GM12878 (cell line): Measurements from ENCODE around the gene PHETA2. TPM values are rescaled to one million over a fixed set of nuclear protein-coding genes. Genes with fewer than 3 reads are reported as not detected.

Source experiments
- ATAC-seq: fragments of 200-7000 bp; cut with Tn5 transposase; 3 replicates; pipeline ENCODE4 v1.9.1; 2020; ENCODE audit warnings: mild to moderate bottlenecking, moderate library complexity
- BruUV-seq: library from RNA; stranded (reverse); fragments of 400-500 nt; replicated peaks from 2 replicates; lab custom pipeline; 2021; lab: Mats Ljungman, UMichigan
- CTCF ChIA-PET: fragments of 300-600 bp; sonication (Branson Sonifier 250); formaldehyde crosslinking; extraction: SDS; loops from one replicate; lab custom pipeline; 2021; ENCODE audit warnings: inconsistent platforms; lab: Yijun Ruan, JAX
- POLR2A ChIA-PET: fragments of 350-600 bp; formaldehyde crosslinking; extraction: SDS; loops from one replicate; lab custom pipeline; 2021; ENCODE audit warnings: inconsistent platforms; lab: Charles Lee
- RAD21 ChIA-PET: fragments of 300-600 bp; sonication (Branson Sonifier 250); formaldehyde crosslinking; loops from one replicate; lab custom pipeline; 2023; ENCODE audit warnings: antibody characterized with exemption; ENCODE audit not compliant: unreplicated experiment; lab: Charles Lee
- SMC1A ChIA-PET: fragments of 300-600 bp; sonication (Branson Sonifier 250); formaldehyde crosslinking; loops from one replicate; lab custom pipeline; 2023; ENCODE audit not compliant: unreplicated experiment, uncharacterized antibody; lab: Charles Lee
- DNase-seq: peaks from one replicate; pipeline ENCODE4 v3.0.0-alpha.2; 2011; ENCODE audit warnings: low read depth, low spot score
- FAIRE-seq: peaks from 3 replicates; lab custom pipeline; 2011; peaks lifted over from hg19 to GRCh38; lab: Jason Lieb, UNC
- H2AFZ ChIP-seq: 2 replicates; pipeline ENCODE4 v1.6.0; 2011; ENCODE audit warnings: low read depth, low read length, control low read depth; ENCODE audit not compliant: control insufficient read depth
- H3K27ac ChIP-seq: 2 replicates; pipeline ENCODE4 v1.5.1; 2011; ENCODE audit warnings: control low read depth; ENCODE audit not compliant: control insufficient read depth, insufficient read depth
- H3K27me3 ChIP-seq, 2 experiments: replicated peaks in 1 of 2; 2 replicates each; pipeline versions ENCODE4 v1.6.0 to v1.6.1; 2011; ENCODE audit warnings: low read length in 1 of 2; ENCODE audit not compliant: control insufficient read depth in 2 of 2, insufficient read depth in 2 of 2
- H3K36me3 ChIP-seq, 2 experiments: 2 replicates each; pipeline ENCODE4 v1.5.1; 2011; ENCODE audit warnings: low read length in 1 of 2; ENCODE audit not compliant: control insufficient read depth in 2 of 2, insufficient read depth in 2 of 2
- H3K4me1 ChIP-seq: 2 replicates; pipeline ENCODE4 v1.6.1; 2011; ENCODE audit warnings: mild to moderate bottlenecking, low read length, moderate library complexity, mixed read lengths; ENCODE audit not compliant: control insufficient read depth, insufficient read depth
- H3K4me2 ChIP-seq: 2 replicates; pipeline ENCODE4 v1.6.0; 2011; ENCODE audit warnings: control low read depth; ENCODE audit not compliant: control insufficient read depth, insufficient read depth
- H3K4me3 ChIP-seq: fragments of 200-600 bp; sonication (generic); 2 replicates; pipeline ENCODE4 v1.5.1; 2016
- H3K79me2 ChIP-seq: 2 replicates; pipeline ENCODE4 v1.6.0; 2011; ENCODE audit warnings: low read length; ENCODE audit not compliant: control insufficient read depth, insufficient read depth
- H3K9ac ChIP-seq: 2 replicates; pipeline ENCODE4 v1.8.0; 2011; ENCODE audit warnings: low read length, control low read depth, mixed read lengths; ENCODE audit not compliant: control insufficient read depth, insufficient read depth
- H3K9me3 ChIP-seq: replicated peaks from 3 replicates; pipeline ENCODE4 v1.5.1; 2011; ENCODE audit warnings: mild to moderate bottlenecking, low read length; ENCODE audit not compliant: control insufficient read depth, insufficient read depth
- H4K20me1 ChIP-seq: 2 replicates; pipeline ENCODE4 v1.6.0; 2011; ENCODE audit not compliant: control insufficient read depth, insufficient read depth
- CHD2 ChIP-seq: IDR thresholded peaks from 2 replicates; pipeline ENCODE4 v1.6.1; 2011; ENCODE audit warnings: low read depth, low read length, improper control_type of control experiment, borderline replicate concordance
- CUX1 ChIP-seq: IDR thresholded peaks from 2 replicates; pipeline ENCODE4 v1.6.1; 2012; ENCODE audit warnings: improper control_type of control experiment, low read depth, low read length; ENCODE audit not compliant: insufficient replicate concordance
- HDGF ChIP-seq: fragments of 450-650 bp; IDR thresholded peaks from 2 replicates; pipeline ENCODE4 v1.6.1; 2016; ENCODE audit warnings: antibody characterized with exemption
- KLF5 ChIP-seq: fragments of 450-650 bp; IDR thresholded peaks from 2 replicates; pipeline ENCODE4 v1.6.1; 2014; ENCODE audit warnings: mild to moderate bottlenecking; ENCODE audit not compliant: partially characterized antibody
- MEF2B ChIP-seq: fragments of 450-650 bp; IDR thresholded peaks from 2 replicates; pipeline ENCODE4 v1.6.1; 2018; ENCODE audit warnings: mild to moderate bottlenecking, moderate library complexity; ENCODE audit not compliant: partially characterized antibody, poor library complexity, severe bottlenecking
- SIN3A ChIP-seq: IDR thresholded peaks from 2 replicates; pipeline ENCODE4 v1.6.1; 2012; ENCODE audit warnings: low read depth, low read length, improper control_type of control experiment
- SMC3 ChIP-seq: IDR thresholded peaks from 2 replicates; pipeline ENCODE4 v1.6.1; 2011; ENCODE audit warnings: low read length, improper control_type of control experiment, borderline replicate concordance
- STAT1 ChIP-seq: fragments of 450-650 bp; conservative IDR thresholded peaks from 2 replicates; pipeline ENCODE4 v1.6.1; 2014; ENCODE audit warnings: antibody characterized with exemption, mild to moderate bottlenecking
- ZBTB33 ChIP-seq: fragments of 450-650 bp; IDR thresholded peaks from 2 replicates; pipeline ENCODE4 v1.6.1; 2017; ENCODE audit warnings: mild to moderate bottlenecking
- ZNF687 ChIP-seq: fragments of 450-650 bp; IDR thresholded peaks from 2 replicates; pipeline ENCODE4 v1.6.1; 2017; ENCODE audit warnings: mild to moderate bottlenecking, moderate library complexity
- WGBS: methylation state at CpG from one replicate; pipeline ENCODE4 v1.1.6; 2016; ENCODE audit warnings: low lambda C conversion rate; ENCODE audit not compliant: insufficient replicate concordance, insufficient coverage; ENCODE audit errors: missing lambda C conversion rate; 5-methylcytosine and 5-hydroxymethylcytosine counted together
- in situ Hi-C: fragments of 300-500 bp; cut with MboI; formaldehyde crosslinking; loops from 9 replicates; pipeline ENCODE4 v1.14.3; 2018; ENCODE audit warnings: mixed read lengths
- intact Hi-C: fragments of 100-400 bp; cut with micrococcal nuclease; formaldehyde crosslinking; loops from one replicate; pipeline ENCODE4 v1.14.2; 2022; ENCODE audit not compliant: unreplicated experiment
- polyA plus RNA-seq, 11 experiments: library from polyadenylated mRNA; depleted of rRNA in 4 of 11; unstranded in 6 of 11; stranded (reverse) in 5 of 11; fragments of >200 nt; fragmentation: Nextera tagmentation in 4 of 11; fragmentation: Illumina TruSeq in 1 of 11; extraction: Ambion mirVana in 4 of 11; extraction: Trizol in 1 of 11; gene quantifications; 1 replicate in 1 of 11; 2 replicates in 10 of 11; pipeline versions ENCODE4 v1.2.1 to v1.2.3, GENCODE V29; 2011 to 2016; ENCODE audit warnings: inconsistent platforms in 2 of 11, missing spikeins in 2 of 11, low read depth in 1 of 11
- total RNA-seq, 4 experiments: library from RNA; depleted of rRNA in 3 of 4; stranded (reverse); fragments of >200 nt in 3 of 4; fragmentation: Illumina TruSeq in 1 of 4; extraction: Trizol in 1 of 4; gene quantifications; 2 replicates each; pipeline versions ENCODE4 v1.2.1 to v1.2.3, GENCODE V29; 2013 to 2021

PHETA2 gene
- total and polyA plus RNA-seq, 10 of the 15 experiments (the other 5 are each of a cell fraction or from before 2014, with no cell fraction given) = 0.03 to 3.2 (median 1.7) TPM

- no peak for FAIRE-seq
- no peak for TF ChIP-seq CHD2
- no peak for TF ChIP-seq ZBTB33
- TF ChIP-seq CUX1 = no peak
- no peak for TF ChIP-seq KLF5
- no peak for TF ChIP-seq ZNF687
- TF ChIP-seq MEF2B = no peak
- TF ChIP-seq SIN3A = no peak
- no peak for TF ChIP-seq SMC3
- TF ChIP-seq HDGF = no peak
- TF ChIP-seq STAT1 = no peak
These were observed 17.1 kb upstream of the PHETA2 start for GRCh38 chr22:42056757-42057511.

More at GRCh38 chr22:42056757-42057511, 17.1 kb upstream of the PHETA2 start:
- POLR2A ChIA-PET = interaction anchor here (0.6 kb wide), 1 partner anchor 413 kb away, joined by 3 read pairs; no protein-coding TSS in a partner anchor
- no peak overlapping the region for H3K27ac ChIP-seq
- WGBS = 100% methylated on average over 1 of the region's 1 CpG
- peaks cover 6 to 19% of the 10 kb centered on the region in 2 experiments for H3K36me3 ChIP-seq
- peaks cover 11% of the 10 kb centered on the region; the same call in 2 of the 3 replicates for H3K9me3 ChIP-seq
- H3K4me3 ChIP-seq = no peak overlapping the region
- DNase-seq = no peak
- BruUV-seq = no TSS peak
- no peaks in the 10 kb centered on the region for H3K79me2 ChIP-seq
- intact Hi-C loops (no loop called here), in situ Hi-C loops (no loop called here)
- CTCF ChIA-PET = interaction anchor here (1.0 kb wide), 1 partner anchor 35 kb away, joined by 3 read pairs; no protein-coding TSS in a partner anchor
- H3K27me3 ChIP-seq = no peaks in the 10 kb centered on the region
- H3K4me2 ChIP-seq = no peak overlapping the region
- no peak overlapping the region for H3K9ac ChIP-seq
- H3K4me1 ChIP-seq = peaks cover 13% of the 10 kb centered on the region
- RAD21 ChIA-PET = no interaction called here
- SMC1A ChIA-PET = interaction anchor here (0.6 kb wide), 1 partner anchor 36 kb away, joined by 3 read pairs; no protein-coding TSS in a partner anchor
- H4K20me1 ChIP-seq = no peaks in the 10 kb centered on the region
- ATAC-seq = no peak
- H2AFZ ChIP-seq = no peak overlapping the region
